Activated B cell treated with CpG ODN at 0.5 μM for 24 hours (primary cell): Measurements from ENCODE around the gene TRAPPC11. TPM values are rescaled to one million over a fixed set of nuclear protein-coding genes. Genes with fewer than 3 reads are reported as not detected.

Experiments used
- ATAC-seq: fragments of 200-7000 bp; cut with Tn5 transposase; one replicate; pipeline ENCODE4 v1.10.0; 2021; ENCODE audit warnings: low read depth, mild to moderate bottlenecking, moderate library complexity
- CTCF ChIA-PET: fragments of 350-600 bp; sonication (Branson Sonifier 250); formaldehyde crosslinking; loops from one replicate; lab custom pipeline; 2021; ENCODE audit warnings: antibody characterized with exemption; lab: Charles Lee
- POLR2A ChIA-PET: fragments of 350-600 bp; sonication (Branson Sonifier 250); formaldehyde crosslinking; loops from one replicate; lab custom pipeline; 2021; ENCODE audit warnings: antibody characterized with exemption; lab: Charles Lee
- DNase-seq: peaks from one replicate; pipeline ENCODE4 v3.0.0; 2022
- H3K27ac Mint-ChIP-seq: one replicate; pipeline ENCODE4 v1.8.0; 2020; ENCODE audit warnings: mixed read lengths
- H3K27me3 Mint-ChIP-seq: one replicate; pipeline ENCODE4 v1.8.0; 2021; ENCODE audit warnings: mixed read lengths
- H3K36me3 Mint-ChIP-seq: one replicate; pipeline ENCODE4 v1.8.0; 2021; ENCODE audit warnings: low read depth, mixed read lengths
- H3K4me1 Mint-ChIP-seq: one replicate; pipeline ENCODE4 v1.8.0; 2021; ENCODE audit warnings: mixed read lengths
- H3K4me3 Mint-ChIP-seq: one replicate; pipeline ENCODE4 v1.8.0; 2020; ENCODE audit warnings: mild to moderate bottlenecking, mixed read lengths
- H3K9me3 Mint-ChIP-seq: one replicate; pipeline ENCODE4 v1.8.0; 2020; ENCODE audit warnings: mixed read lengths
- CTCF ChIP-seq: fragments of 200-600 bp; IDR thresholded peaks from one replicate; pipeline ENCODE4 v1.8.0; 2022; ENCODE audit warnings: antibody characterized with exemption, mild to moderate bottlenecking
- intact Hi-C: fragments of 100-400 bp; cut with micrococcal nuclease; formaldehyde crosslinking; loops from one replicate; pipeline ENCODE4 v1.15.1; 2024
- total RNA-seq: library from RNA; stranded (reverse); gene quantifications from 2 replicates; pipeline ENCODE4 v1.2.3, GENCODE V29; 2022

TRAPPC11 gene
- total RNA-seq, 1 donor from 2014 or later, result 45.2 TPM

DNA sequence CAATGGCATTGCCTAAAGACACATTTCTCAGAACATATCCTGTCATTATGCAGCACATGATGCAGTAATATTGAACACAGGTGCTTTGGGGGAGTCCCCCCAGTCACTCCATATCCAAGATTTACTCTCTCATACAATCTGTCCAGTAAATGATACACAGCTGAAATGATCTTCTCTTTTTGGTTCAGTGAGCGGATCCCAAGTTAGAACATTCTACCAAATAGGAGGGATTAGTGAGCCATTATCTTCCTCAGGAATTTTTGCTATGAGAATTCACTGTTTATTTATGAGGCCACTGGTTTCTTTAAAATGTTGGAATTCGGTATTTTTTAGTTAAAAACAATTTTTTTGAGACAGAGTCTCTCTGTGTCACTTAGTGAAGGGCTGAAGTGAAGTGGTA is 96.5 kb downstream of the TRAPPC11 start:
- ATAC-seq, result no peak
- peaks cover 5% of the 10 kb centered on the region for H3K9me3 Mint-ChIP-seq
- peaks cover 11% of the 10 kb centered on the region for H3K27me3 Mint-ChIP-seq
- ChIA-PET POLR2A (no interaction called here), CTCF (no interaction called here)
- DNase-seq, result no peak
- H3K4me3 Mint-ChIP-seq, result no peak overlapping the region
- no peak overlapping the region for H3K27ac Mint-ChIP-seq
- H3K36me3 Mint-ChIP-seq, result no peaks in the 10 kb centered on the region
- no peaks in the 10 kb centered on the region for H3K4me1 Mint-ChIP-seq
- intact Hi-C loops, result no loop called here
- no peak for TF ChIP-seq CTCF

GRCh38 chr4:183757060-183757459 is 98.0 kb downstream of the TRAPPC11 start:
- ATAC-seq, result no peak
- Mint-ChIP-seq H3K27ac (no peak overlapping the region), H3K4me3 (no peak overlapping the region), H3K9me3 (no peaks in the 10 kb centered on the region), H3K27me3 (peaks cover 11% of the 10 kb centered on the region), H3K4me1 (no peaks in the 10 kb centered on the region), H3K36me3 (no peaks in the 10 kb centered on the region)
- TF ChIP-seq CTCF, result no peak
- DNase-seq, result no peak
- intact Hi-C loops, result no loop called here
- ChIA-PET CTCF (no interaction called here), POLR2A (no interaction called here)

DNA sequence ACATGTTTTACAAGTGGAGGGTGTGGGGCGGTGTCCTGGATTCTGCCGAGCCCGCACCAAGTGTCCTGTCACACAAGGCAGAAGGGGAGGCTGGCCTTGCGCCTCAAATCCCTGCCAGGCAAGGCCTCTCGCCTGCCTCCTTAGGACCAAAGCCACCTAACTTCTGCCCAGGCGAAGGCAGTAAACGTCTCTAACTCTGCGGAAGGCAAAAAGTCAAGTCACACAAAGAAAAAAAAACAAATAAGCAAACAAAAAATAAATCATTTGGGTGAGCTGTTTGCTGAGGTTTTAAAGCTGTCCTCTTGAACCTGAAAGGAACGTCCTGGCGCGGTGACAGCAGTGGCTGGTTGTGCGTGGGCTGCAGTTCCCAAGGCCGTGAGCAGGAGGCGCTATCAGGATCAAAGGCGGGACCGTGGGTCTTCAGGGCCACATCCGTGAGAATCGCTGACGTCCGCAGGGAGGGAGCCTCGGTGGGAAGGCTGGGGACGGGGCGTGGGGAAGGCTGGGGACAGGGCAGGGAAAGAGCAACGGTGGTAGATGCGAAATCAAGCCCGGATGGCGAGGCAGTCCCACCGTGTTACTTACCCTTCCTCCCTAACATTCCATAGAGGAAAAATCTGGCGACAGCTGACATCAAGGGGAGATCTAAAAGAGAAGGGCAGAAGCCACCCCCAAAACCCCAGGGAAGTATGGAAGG is 99.1 kb downstream of the TRAPPC11 start:
- DNase-seq (no peak), ATAC-seq (no peak)
- ChIA-PET POLR2A (no interaction called here), CTCF (no interaction called here)
- H3K27me3 Mint-ChIP-seq, result peaks cover 11% of the 10 kb centered on the region
- no peak overlapping the region for H3K27ac Mint-ChIP-seq
- intact Hi-C loops, result no loop called here
- H3K4me3 Mint-ChIP-seq, result no peak overlapping the region
- TF ChIP-seq CTCF, result no peak
- H3K36me3 Mint-ChIP-seq, result no peaks in the 10 kb centered on the region
- H3K9me3 Mint-ChIP-seq, result no peaks in the 10 kb centered on the region
- H3K4me1 Mint-ChIP-seq, result no peaks in the 10 kb centered on the region

DNA sequence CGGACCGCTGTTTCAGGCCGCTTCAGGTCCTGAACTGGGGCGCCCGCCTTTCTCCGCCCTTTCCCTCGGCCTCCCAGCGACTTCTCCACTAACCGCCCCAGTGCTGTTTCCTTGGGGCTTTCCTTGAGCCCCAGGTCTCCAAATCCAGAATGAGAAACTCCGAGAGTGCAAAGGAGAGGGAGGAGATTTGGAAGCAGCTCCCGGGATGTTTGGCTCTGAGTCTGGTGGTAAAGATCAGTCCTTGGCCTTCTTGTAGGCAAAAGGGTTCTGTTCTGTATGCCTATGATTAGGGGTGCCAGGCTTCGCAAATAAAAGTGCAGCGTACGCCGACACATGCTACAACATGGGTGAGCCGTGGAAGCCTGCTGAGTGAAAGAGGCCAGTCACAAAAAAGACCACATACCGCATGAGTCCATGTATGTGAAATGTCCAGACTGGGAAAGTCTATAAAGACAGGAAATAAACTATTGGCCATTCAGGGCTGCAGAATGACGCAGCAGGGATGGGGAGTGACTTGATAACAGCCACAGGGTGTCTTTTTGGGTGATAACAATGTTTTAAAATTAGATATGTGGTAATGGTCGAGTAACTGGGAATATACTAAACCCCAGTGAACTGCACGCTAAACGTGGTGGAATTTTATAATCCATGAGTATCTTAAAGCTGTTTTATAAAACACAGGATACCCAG is 99.8 kb downstream of the TRAPPC11 start:
- TF ChIP-seq CTCF, result no peak
- Mint-ChIP-seq H3K4me3 (no peak overlapping the region), H3K27ac (no peak overlapping the region), H3K36me3 (no peaks in the 10 kb centered on the region), H3K9me3 (no peaks in the 10 kb centered on the region), H3K4me1 (no peaks in the 10 kb centered on the region), H3K27me3 (peaks cover 9% of the 10 kb centered on the region)
- CTCF ChIA-PET, result no interaction called here
- intact Hi-C loops, result no loop called here
- ATAC-seq (no peak), DNase-seq (no peak)
- POLR2A ChIA-PET, result no interaction called here

GRCh38 chr4:183760326-183760725 is 101.2 kb downstream of the TRAPPC11 start:
- ATAC-seq, result no peak
- Mint-ChIP-seq H3K9me3 (no peaks in the 10 kb centered on the region), H3K36me3 (no peaks in the 10 kb centered on the region), H3K27ac (no peak overlapping the region), H3K4me1 (no peaks in the 10 kb centered on the region), H3K4me3 (no peak overlapping the region), H3K27me3 (peaks cover 9% of the 10 kb centered on the region)
- DNase-seq, result no peak
- ChIA-PET CTCF (no interaction called here), POLR2A (no interaction called here)
- intact Hi-C loops, result no loop called here
- no peak for TF ChIP-seq CTCF

Other genes starting within 250 kb of the TRAPPC11 start
- 19.9 and 21.8 TPM in 2 replicates for gene CDKN2AIP, start 214.7 kb upstream of the TRAPPC11 start, total RNA-seq
- gene ING2, start 154.2 kb upstream of the TRAPPC11 start, total RNA-seq, result 4.3 and 5.5 TPM in 2 replicates
- 14.6 and 15.4 TPM in 2 replicates for gene RWDD4, start 108 bp upstream of the TRAPPC11 start, total RNA-seq
- not detected in 2 replicates for gene STOX2, start 246.0 kb downstream of the TRAPPC11 start, total RNA-seq